ENCODE results near the gene CDH20. TPM values are rescaled to one million over a fixed set of nuclear protein-coding genes. Genes with fewer than 3 reads are reported as not detected.

Gene CDH20
- polyA plus RNA-seq, 3 donors = not detected

DNA sequence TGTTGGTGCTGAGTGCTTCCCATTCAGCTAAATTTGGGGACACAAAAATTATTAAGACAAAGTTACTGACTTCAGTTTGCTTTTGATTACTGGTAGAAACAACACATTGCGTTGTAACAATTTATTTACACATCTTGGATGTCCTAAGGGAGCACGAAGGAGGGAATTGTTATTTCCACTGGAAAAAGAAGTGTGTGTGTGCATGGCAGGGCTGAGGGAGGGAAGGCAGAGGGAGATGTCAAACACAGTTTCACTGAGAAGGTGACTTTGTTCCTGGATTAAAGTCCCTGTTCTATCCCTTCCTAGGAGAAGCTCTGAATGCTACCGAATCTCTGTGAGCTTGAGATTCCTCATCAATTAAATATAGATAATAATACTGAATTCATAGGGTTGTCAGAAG is 3.8 kb upstream of the CDH20 start:
- Mint-ChIP-seq H3K27me3 (ENCODE audit: low read depth in 3 of 3) (peaks cover 16 to 26% (median 23%) of the 10 kb centered on the region in 3 donors), H3K27ac (no peak overlapping the region), H3K9me3 (peaks cover 0 to 8% (median 0%) of the 10 kb centered on the region in 7 donors), H3K4me1 (peaks cover 1% of the 10 kb centered on the region), H3K4me3 (no peak overlapping the region), H3K36me3 (no peaks in the 10 kb centered on the region)
- Histone ChIP-seq H3K27ac (ENCODE audit: low read depth in 1 of 2, low read length in 2 of 2) (no peak overlapping the region), H3K79me2 (ENCODE audit: insufficient read depth, low read length) (no peaks in the 10 kb centered on the region), H3K9me3 (replicated peaks in 1 of 2; ENCODE audit: control insufficient read depth in 1 of 2, insufficient read depth in 1 of 2, low read length in 2 of 2) (no peaks in the 10 kb centered on the region), H4K20me1 (ENCODE audit: insufficient read depth, low read length) (no peaks in the 10 kb centered on the region), H3K36me3 (replicated peaks in 1 of 2; ENCODE audit: control insufficient read depth in 1 of 2, insufficient read depth in 2 of 2, low read length in 2 of 2) (no peaks in the 10 kb centered on the region), H3K4me1 (ENCODE audit: control insufficient read depth in 1 of 2, insufficient read depth in 2 of 2, low read length in 2 of 2) (no peaks in the 10 kb centered on the region), H2AFZ (ENCODE audit: insufficient read depth, low read depth, low read length, poor library complexity, severe bottlenecking) (no peak overlapping the region), H3K4me3 (replicated peaks in 1 of 3; ENCODE audit: low read depth in 2 of 3, low read length in 3 of 3) (no peak overlapping the region), H3K4me2 (replicated peaks; ENCODE audit: extremely low read depth, low read length, poor library complexity, severe bottlenecking) (no peak overlapping the region), H3K9ac (ENCODE audit: insufficient read depth, low read length, poor library complexity, severe bottlenecking) (no peak overlapping the region), H3K27me3 (ENCODE audit: control insufficient read depth in 2 of 2, insufficient read depth in 2 of 2, low read length in 2 of 2) (peaks cover 13 to 31% of the 10 kb centered on the region in 2 donors)
- WGBS (ENCODE audit: insufficient coverage) = no CpG with 5 or more reads among the region's 3 CpGs
- TF ChIP-seq, protein P1, sequence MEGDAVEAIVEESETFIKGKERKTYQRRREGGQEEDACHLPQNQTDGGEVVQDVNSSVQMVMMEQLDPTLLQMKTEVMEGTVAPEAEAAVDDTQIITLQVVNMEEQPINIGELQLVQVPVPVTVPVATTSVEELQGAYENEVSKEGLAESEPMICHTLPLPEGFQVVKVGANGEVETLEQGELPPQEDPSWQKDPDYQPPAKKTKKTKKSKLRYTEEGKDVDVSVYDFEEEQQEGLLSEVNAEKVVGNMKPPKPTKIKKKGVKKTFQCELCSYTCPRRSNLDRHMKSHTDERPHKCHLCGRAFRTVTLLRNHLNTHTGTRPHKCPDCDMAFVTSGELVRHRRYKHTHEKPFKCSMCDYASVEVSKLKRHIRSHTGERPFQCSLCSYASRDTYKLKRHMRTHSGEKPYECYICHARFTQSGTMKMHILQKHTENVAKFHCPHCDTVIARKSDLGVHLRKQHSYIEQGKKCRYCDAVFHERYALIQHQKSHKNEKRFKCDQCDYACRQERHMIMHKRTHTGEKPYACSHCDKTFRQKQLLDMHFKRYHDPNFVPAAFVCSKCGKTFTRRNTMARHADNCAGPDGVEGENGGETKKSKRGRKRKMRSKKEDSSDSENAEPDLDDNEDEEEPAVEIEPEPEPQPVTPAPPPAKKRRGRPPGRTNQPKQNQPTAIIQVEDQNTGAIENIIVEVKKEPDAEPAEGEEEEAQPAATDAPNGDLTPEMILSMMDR (IDR thresholded peaks at IDR 0.05) = no peak
- intact Hi-C loops (cut with micrococcal nuclease) = no loop called here
- no peak for DNase-seq

DNA sequence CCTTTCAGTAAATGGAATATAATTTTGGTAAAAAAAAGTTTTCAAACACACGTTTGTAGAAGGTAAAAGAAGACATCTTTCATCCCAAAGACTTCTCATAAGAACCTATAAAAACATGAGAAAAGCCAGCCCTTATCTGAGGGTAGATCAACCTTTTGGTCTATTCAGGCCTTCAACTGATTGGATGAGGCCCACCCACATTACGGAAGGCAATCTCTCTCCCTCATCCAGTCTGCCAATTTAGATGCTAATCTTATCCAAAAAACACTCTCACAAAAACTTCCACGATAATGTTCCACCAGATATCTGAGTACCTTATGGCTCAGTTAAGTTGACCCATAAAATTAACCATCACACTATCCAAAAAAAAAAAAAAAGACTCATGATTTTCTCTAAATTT is 2.2 kb upstream of the CDH20 start:
- Histone ChIP-seq H3K9me3 (replicated peaks in 1 of 2; ENCODE audit: control insufficient read depth in 1 of 2, insufficient read depth in 1 of 2, low read length in 2 of 2) (no peaks in the 10 kb centered on the region), H3K79me2 (ENCODE audit: insufficient read depth, low read length) (no peaks in the 10 kb centered on the region), H3K27ac (ENCODE audit: low read depth in 1 of 2, low read length in 2 of 2) (no peak overlapping the region), H3K36me3 (replicated peaks in 1 of 2; ENCODE audit: control insufficient read depth in 1 of 2, insufficient read depth in 2 of 2, low read length in 2 of 2) (no peaks in the 10 kb centered on the region), H3K4me2 (replicated peaks; ENCODE audit: extremely low read depth, low read length, poor library complexity, severe bottlenecking) (no peak overlapping the region), H3K4me1 (ENCODE audit: control insufficient read depth in 1 of 2, insufficient read depth in 2 of 2, low read length in 2 of 2) (no peaks in the 10 kb centered on the region), H3K9ac (ENCODE audit: insufficient read depth, low read length, poor library complexity, severe bottlenecking) (no peak overlapping the region), H2AFZ (ENCODE audit: insufficient read depth, low read depth, low read length, poor library complexity, severe bottlenecking) (no peak overlapping the region), H3K27me3 (ENCODE audit: control insufficient read depth in 2 of 2, insufficient read depth in 2 of 2, low read length in 2 of 2) (peaks cover 24 to 46% of the 10 kb centered on the region in 2 donors), H3K4me3 (replicated peaks in 1 of 3; ENCODE audit: low read depth in 2 of 3, low read length in 3 of 3) (no peak overlapping the region), H4K20me1 (ENCODE audit: insufficient read depth, low read length) (no peaks in the 10 kb centered on the region)
- intact Hi-C loops (cut with micrococcal nuclease) = no loop called here
- TF ChIP-seq, protein P1 (IDR thresholded peaks at IDR 0.05) = no peak
- no peak for DNase-seq
- Mint-ChIP-seq H3K4me3 (no peak overlapping the region), H3K27ac (no peak overlapping the region), H3K4me1 (peaks cover 2% of the 10 kb centered on the region), H3K36me3 (no peaks in the 10 kb centered on the region), H3K27me3 (ENCODE audit: low read depth in 3 of 3) (peaks cover 29 to 42% (median 38%) of the 10 kb centered on the region in 3 donors), H3K9me3 (peaks cover 0 to 8% (median 0%) of the 10 kb centered on the region in 7 donors)
- WGBS (ENCODE audit: insufficient coverage) = 100% methylated on average over 1 of the region's 3 CpGs
